HG03432 (cell line): Measurements from ENCODE around the gene TP53BP1.
"Not testable (repeated sequence)": the region's sequence is repeated elsewhere in the genome, so short reads cannot be mapped to it uniquely, and the experiment has no call there.

Experiments used
- ATAC-seq: cut with Tn5 transposase; IDR thresholded peaks from one replicate; pipeline ENCODE4 v1.9.1; 2021; ENCODE audit warnings: mild to moderate bottlenecking, moderate library complexity; ENCODE audit not compliant: unreplicated experiment

Gene TP53BP1

DNA sequence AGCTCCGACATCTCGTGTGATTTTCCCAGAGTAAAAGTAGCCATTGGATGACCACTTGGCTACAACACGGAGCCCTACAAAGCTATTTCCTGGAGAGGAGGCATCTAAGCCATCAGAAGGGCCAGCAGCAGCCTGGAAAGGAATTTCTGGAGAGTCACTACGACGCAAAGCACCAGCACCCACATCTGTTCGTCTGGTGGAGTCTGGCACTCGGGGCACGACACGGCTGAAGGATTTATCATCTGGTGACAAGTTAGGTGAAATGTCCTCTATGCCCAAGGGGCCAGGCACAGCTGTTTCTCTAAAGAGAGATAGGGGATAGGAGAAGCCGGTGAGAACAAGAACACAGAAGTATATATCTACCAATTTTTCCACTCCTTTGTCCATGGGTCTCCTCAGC is 72.5 kb downstream of the TP53BP1 start:
- no peak for ATAC-seq

DNA sequence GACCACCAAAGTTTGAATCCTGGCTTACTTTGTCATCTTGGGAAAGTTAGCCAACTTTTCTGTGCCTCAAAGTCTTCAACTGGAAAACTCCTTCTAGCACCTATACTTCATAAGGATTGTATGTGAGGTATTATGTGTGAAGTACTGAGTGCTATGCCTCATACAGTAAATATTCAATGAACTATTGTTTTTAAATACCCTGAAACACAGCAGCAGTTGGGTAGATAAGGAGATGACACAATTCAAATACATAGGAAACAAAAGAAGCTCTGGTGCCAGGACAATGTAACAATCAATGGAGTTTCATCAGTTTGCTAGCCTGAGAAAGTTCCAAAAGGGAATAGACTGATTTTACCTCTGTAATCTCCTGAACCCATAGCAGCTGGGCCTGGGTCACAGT is 78.8 kb downstream of the TP53BP1 start:
- ATAC-seq, result no peak

DNA sequence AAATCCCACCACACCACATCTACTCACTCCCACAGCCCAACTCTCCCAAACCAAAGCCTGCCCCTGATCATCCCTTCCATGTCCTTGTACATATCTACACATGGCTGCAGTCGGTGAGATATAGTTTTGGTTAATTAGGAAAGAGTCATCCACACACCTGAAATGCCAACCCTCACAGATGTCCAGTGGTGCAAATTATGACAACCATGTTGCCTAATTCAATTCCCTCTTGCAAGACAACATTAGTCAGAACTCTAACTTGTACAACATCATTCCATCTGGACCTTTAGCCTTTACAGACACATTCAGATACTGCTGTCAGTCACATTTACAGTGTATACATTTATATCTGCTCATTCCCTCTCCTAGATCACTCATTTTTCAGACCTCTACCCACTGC is 80.9 kb downstream of the TP53BP1 start:
- no peak for ATAC-seq

DNA sequence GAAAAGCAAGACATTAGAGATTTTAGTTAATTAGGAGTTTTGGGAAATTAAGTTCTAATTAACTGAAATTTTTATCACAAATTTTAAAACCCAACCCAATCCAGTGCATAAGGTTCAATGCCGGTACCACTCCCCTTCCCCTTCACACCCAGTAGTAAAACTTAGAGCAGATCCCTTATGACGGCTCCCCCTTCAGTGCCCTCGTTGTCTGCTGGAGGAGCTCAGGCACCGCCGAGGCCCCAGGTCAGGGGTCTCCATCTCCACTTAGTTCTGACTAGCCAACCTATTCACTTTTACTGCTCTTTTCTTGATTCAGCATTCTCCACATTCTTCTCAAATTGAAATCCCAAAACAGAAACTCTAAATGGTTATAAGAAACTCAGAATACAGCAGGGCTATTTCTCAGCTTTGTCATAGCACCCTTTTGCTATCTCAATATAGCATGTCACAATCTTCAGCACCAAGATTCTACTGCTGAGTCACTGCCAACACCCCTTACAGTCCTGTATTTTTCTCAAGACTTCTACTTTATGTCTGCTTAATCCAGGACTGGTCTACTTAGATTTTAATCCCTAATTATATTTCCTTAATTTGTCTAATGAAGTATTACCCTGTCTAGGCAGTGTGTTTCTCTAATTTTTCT is 82.3 kb downstream of the TP53BP1 start:
- ATAC-seq, result no peak

DNA sequence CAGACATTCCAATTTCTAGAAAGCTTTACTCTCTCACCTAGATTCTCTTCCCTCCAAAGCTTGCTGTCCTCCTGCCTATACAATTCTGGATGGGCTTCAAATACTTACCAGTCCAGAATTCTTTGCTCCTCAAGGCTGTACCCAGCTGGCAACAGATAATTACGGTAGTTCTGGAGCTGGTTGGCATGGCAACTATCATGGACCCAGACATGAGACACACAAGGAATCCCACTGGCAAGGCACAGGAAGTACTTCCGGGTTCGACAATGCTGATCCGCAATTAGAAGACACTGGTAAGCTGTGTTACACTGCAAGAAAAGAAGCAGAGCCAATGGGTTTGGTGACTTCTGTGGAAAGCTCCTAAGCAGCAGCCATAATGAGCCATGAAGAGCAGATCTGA is 84.2 kb downstream of the TP53BP1 start:
- no peak for ATAC-seq

DNA sequence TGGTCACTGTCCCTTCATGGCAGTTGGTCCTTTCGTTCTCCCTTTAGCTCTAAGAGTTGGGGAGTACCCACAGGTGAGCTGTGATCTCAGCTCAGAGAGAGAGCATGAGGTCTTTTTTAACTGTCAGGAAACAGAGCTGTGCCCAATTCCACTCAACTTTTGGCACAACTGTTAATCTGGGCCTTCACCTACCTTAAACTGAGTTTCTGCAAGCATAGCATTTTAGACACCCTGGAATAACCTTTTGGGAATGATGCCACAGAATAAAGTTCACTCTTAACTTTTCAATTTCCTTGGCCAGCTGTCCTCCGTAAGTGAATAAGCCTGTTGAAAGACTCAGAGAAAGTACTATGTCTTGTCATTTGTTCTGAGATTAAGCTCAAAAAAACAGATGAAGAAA is 86.1 kb downstream of the TP53BP1 start:
- no peak for ATAC-seq

DNA sequence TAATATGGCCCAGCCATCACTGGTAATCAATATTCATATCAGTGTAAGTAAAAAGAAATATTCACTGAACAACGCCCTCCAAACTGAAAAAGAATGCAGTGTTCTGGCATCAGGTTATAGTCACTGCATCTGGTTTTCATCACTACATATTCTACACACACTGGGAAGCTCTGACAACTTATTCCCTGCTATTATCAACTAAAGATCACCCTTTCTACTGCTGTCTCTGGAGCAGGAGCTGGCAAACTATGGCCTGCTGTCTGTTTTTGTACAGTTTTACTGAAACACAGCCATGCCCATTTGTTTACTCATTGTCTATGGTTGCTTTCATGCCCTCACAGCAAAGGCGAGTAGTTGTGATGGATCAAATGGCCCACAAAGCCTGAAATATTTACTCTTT is 86.8 kb downstream of the TP53BP1 start:
- no peak for ATAC-seq

DNA sequence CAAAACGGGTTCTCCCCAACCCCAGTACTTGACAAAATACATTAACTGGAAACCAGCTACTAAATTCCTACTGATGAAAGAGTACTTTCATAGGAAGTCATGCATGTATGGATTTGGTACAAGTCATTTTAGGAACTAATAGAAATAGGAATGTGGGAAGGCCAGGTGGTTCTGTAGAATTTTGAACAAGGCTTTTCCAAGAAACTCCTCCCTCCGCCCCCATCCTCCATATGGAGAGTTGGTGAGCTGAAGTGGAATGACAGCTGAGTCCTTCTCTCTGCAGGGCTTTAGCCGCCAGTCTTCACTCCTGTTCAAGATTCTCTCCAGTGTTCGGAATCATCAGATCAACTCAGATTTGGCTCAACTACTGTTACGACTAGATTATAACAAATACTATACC is 88.8 kb downstream of the TP53BP1 start:
- ATAC-seq, result no peak

DNA sequence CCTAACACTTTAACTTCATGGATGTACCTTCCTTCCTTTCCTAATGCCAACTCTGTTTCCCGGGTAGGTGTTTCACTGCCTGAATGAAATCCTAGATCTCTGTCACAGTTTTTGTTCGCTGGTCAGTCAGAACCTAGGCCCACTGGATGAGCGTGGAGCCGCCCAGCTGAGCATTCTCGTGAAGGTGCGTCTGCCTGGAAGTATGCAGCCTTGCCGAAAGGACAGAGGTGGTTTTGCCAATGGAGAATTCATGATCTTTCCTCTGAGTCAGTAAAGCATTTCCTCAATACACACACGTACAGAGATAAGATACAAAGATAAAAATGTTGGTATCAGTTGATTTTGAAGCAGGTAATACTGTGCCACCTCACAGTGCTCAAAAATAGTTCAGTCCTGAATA is 89.3 kb downstream of the TP53BP1 start:
- ATAC-seq, result no peak

DNA sequence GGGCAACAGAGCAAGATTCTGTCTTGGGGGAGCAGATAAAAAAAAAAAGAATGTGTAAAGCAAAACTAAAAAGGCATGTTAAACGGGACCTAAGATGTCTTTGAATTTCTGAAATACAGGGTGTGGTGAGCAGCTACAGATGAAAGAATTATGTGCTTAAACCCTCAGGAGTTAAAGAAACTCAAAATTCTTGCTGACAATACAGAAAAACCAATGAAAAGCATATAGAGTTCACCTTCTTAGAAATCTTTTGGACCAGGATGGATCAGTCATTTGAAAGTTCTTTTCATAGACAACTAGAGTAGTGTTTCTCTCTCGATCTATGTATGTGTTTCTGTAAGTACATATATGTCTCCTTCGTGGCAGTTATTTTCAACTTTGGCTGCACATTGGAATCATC is 90.7 kb downstream of the TP53BP1 start:
- no peak for ATAC-seq

DNA sequence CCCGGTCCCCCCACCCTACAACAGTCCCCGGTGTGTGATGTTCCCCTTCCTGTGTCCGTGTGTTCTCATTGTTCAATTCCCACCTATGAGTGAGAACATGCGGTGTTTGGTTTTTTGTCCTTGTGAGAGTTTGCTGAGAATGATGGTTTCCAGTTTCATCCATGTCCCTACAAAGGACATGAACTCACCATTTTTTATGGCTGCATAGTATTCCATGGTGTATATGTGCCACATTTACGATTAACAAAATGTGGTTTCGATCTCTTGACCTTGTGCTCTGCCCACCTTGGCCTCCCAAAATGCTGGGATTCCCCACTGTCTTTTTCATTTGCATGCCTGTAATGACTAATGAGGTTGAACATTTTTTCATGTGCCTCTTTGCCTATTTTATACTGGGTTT is 99.4 kb downstream of the TP53BP1 start:
- not testable (repeated sequence) for ATAC-seq

DNA sequence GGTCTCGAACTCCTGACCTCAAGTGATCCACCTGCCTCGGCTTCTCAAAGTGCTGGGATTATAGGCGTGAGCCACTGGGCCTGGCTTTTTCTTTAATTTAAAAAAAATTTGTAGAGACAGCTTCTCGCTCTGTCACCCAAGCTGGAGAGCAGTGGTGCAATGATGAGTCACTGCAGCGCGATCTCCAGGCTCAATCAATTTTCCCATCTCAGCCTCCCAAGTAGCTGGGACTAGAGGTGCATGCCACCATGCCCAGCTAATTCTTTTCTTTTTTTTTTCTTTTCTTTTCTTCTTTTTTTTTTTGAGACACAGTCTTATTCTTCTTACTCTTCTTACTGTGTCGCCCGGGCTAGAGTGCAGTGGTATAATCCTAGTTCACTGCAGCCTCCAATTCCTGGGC is 102.2 kb downstream of the TP53BP1 start:
- no peak for ATAC-seq

DNA sequence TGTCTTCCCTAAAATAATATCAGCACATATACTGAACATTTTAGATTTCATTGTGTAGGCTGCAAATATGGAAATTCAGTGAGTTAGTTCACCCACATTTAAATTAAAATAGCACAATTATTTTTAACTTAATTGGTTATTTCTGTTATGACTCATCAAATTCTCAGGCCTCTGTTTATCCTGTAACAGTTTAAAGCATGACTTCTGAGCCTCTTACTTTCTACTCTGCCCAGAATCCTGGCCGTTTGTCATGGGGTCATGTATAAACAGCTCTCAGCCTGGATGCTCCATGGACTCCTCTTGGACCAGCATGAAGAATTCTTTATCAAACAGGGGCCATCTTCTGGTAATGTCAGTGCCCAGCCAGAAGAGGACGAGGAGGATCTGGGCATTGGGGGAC is 109.9 kb downstream of the TP53BP1 start:
- ATAC-seq, result no peak

DNA sequence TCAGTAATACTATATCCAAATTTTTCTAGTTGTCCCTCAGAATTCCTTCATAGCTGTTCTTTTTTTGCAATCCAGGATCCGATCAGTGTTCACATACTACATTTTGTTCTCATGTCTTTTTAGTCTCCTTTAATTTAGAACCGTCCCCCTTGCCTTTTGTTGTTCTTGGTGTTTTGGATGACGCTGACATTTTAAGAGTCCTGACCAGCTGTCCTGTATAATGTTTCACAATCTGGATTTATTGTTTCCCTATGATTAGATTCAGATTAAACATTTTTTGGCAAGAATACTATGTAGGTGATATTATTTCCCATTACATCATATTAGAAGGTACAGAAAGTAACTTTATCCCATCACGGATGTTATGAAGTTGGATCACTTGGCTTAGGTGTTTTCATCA is 110.6 kb downstream of the TP53BP1 start:
- ATAC-seq, result no peak

DNA sequence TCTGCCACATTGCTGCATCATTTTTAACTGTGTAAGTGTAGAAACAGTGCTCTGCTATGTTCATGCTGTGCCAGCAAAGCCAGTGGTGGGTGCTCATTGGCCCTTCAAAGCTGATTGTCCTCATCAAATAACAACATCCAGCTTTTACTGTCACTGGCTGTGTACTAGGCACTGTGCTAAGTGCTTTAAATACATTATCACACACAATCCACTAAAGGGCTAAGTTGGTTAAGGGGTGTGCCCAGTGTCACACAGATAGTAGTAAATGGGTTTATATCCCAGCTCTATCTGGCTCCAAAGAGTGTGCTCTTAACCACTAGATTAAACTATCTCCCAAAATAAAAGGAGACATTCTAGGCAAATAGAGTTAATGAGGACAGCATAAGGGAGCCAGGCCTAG is 114.4 kb downstream of the TP53BP1 start:
- no peak for ATAC-seq

DNA sequence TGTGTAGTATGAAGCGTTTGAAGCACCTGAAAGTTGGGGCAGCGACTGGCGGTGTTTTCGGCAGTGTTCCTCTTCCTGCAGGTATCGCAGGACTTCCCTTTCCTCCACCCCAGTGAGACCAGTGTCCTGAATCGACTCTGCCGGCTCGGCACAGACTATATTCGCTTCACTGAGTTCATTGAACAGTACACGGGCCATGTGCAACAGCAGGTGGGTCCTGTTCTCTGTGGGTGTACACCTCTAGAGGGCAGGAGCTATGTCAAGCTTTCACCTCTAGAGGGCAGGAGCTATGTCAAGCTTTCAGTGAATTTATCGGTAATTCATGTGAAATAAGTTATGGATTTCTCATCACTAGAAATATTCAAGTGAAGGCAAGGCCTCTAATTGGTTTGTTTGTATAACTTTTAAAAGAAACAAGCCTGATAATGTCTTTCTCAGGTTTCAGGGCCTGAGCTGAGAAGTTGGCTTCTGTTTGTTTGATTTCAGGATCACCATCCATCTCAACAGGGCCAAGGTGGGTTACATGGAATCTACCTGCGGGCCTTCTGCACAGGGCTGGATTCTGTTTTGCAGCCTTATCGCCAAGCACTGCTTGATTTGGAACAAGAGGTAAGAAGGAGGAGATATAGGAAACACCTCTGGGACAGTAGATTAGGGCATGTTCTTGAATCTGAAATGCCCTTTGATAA is 116.8 kb downstream of the TP53BP1 start:
- no peak for ATAC-seq

DNA sequence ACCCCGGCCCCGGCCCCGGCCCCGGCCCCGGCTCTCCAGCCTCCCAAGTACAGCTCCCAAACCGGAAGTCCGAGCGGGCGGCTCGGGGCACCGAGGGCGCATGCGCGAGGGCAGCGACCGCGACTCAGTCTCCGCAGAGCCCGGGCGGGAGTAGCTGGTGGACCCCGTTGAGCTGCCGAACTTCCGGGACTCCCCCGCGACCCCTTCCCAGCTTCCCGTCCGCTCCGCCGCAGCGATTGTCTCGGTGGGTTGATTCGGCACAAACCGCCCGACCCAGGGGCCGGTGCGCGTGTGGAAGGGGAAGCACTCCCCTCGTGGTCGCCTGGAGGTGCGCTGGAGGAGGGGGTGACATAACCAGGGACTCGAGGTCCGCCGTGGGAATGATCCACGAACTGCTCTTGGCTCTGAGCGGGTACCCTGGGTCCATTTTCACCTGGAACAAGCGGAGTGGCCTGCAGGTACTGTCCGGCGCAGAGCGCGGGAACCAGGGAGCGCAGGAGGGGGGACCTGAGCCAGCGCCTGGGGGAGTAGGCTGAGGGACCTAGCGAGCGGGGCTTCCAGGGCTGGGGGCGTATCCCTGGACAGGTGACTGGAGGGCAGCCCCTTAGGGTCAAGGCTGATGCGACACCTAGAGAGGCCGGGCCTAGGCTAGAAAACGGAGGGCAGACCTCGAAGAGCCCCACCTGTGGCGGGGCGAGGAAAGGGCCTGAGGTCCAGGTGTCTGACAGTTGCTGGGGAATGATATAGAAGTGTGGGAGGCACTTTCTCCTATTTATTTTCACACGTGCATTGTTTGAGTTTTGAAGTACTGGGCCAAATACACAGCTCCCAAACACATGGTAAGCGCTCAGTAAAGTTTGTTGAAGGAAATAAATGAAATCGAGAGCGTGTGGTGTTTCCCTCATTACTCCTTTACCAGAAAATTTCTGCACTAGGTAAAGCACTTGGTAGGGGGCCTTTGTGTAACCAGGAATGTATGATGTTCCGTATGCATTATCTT is 121.7 kb downstream of the TP53BP1 start, which contains the start of the genes TUBGCP4 and ZSCAN29:
TSS of gene TUBGCP4 (plus strand) at position 127 of the 1,000 bp plus-strand sequence. CDS start at position 381, 254 bp downstream.
TSS of gene ZSCAN29 (minus strand) at position 69 of the 1,000 bp plus-strand sequence. CDS start 1,130 bp downstream, outside the sequence.
- ATAC-seq, result peak; percentile 85

DNA sequence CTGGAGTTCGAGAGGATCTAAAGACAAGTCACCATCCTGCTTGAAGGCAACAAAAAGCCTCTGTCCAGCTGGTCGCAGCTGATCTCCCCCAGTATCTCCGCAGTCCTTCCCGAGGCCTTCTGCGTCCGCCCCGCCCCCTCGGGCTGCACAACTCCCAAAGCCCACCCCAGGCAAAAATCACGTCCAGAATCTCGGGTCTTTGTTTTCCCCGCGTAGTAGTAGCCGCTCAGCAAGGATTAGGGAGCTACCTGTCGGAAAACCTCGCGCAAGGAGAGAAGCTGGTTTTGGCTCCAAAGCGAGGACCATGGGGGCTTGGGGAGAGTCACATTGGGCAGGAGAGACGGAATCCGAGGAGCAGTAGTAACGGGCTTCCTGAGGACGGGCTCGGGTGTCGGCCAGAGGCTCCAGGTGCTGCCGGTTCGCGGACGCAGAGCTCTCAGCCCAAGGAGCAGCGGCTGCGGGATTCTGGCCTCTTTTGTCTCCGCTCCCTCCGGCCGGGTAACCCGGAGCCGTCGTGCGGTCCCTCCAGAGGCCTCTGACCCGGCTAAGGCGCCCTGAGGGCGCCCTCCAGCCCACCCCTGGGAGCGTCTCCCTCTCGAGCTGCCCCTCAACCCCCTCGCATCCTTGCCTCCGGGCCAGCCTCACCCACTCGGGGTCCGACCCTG is 122.5 kb downstream of the TP53BP1 start:
- ATAC-seq, result peak; percentile 39

DNA sequence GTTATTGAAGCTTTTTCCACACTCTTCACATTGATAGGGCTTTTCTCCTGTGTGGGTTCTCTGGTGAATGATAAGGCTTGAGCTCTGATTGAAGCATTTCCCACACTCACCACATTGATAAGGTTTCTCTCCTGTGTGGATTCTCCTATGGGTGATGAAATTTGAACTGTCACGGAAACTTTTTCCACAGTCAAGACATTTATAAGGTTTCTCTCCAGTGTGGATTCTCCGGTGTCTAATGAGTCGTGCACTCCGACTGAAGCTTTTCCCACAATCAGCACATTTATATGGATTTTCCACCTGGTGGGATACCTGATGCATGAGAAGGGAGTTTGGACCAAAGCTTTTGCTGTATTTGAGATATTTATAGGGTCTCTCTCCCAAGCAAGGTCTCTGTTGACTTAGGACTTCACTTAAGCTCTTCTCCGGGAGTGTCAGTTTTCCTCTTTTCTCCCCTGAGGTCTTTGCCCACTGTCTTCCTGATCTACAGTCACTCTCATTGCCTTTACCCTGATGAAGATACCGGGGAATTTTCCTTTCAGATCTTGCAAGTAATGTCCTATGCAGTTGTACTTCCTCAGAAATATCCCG is 131.5 kb downstream of the TP53BP1 start:
- no peak for ATAC-seq

DNA sequence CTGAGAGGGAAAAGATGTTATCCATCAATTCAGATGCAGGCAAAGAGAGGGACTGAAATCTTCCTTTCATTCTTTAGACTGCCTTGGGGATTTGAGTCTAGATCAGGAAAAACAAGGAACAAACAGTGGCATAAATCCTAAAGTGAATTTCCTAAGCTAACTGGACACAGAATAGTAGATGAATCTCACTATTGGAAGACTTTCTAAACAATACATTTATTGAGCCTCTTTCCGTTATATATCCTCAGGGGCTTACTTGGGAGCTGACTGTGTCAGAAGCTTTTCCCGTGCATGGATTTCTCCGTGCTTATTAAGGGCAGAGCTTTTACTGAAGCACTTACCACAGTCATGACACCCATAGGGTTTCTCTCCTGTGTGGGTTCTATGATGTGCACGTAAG is 132.1 kb downstream of the TP53BP1 start:
- no peak for ATAC-seq
